ENCODE measurements around the gene KTN1. TPM values are rescaled to one million over a fixed set of nuclear protein-coding genes. Genes with fewer than 3 reads are reported as not detected.

KTN1 gene
- total and polyA plus RNA-seq, 2 experiments from 2014 or later = 124 to 607 TPM

Small RNAs within 50 kb of the gene (small RNA-seq; reads per million reads assigned to genes)
- gene RF00019 (ENCODE audit: low replicate concordance) = not detected

Other genes starting within 250 kb of the KTN1 start
- gene ATG14, start 168.4 kb upstream of the KTN1 start, total RNA-seq (2014; rRNA removed; shearing (Covaris generic)) = 15.2 and 15.6 TPM in 2 replicates
- 6.9 and 7.3 TPM in 2 replicates for gene ATG14, start 168.4 kb upstream of the KTN1 start, polyA plus RNA-seq (2016; fragmentation: Nextera tagmentation; extraction: Ambion mirVana)
- gene TBPL2, start 139.6 kb upstream of the KTN1 start, total RNA-seq (2014; rRNA removed; shearing (Covaris generic)) = 0.24 TPM in 1 of 2 replicates, not detected in the other
- not detected in 2 replicates for gene TBPL2, start 139.6 kb upstream of the KTN1 start, polyA plus RNA-seq (2016; fragmentation: Nextera tagmentation; extraction: Ambion mirVana)